SK-N-SH (cell line): ENCODE data around the gene SRRD. TPM values are rescaled to one million over a fixed set of nuclear protein-coding genes. Genes with fewer than 3 reads are reported as not detected.

ENCODE experiments used
- CTCF ChIA-PET: fragments of 300-600, 350-600 bp; formaldehyde crosslinking; extraction: SDS; loops from one replicate; lab custom pipeline; 2021; lab: Yijun Ruan, JAX
- POLR2A ChIA-PET: fragments of 350-600 bp; sonication (Branson Sonifier 250); formaldehyde crosslinking; extraction: SDS; loops from one replicate; lab custom pipeline; 2020; ENCODE audit warnings: antibody characterized with exemption, inconsistent platforms; lab: Yijun Ruan, JAX
- DNase-seq: peaks from one replicate; pipeline ENCODE4 v3.0.0; 2012
- H2AFZ ChIP-seq: fragments of 200-600 bp; sonication (generic); 2 replicates; pipeline ENCODE4 v1.8.1; 2016; ENCODE audit warnings: antibody characterized with exemption, mild to moderate bottlenecking, low read depth
- H3F3A ChIP-seq: fragments of 200-600 bp; sonication (generic); replicated peaks from 2 replicates; pipeline ENCODE3; 2016; ENCODE audit warnings: antibody characterized with exemption, mild to moderate bottlenecking; ENCODE audit not compliant: insufficient read depth
- H3K27ac ChIP-seq, 2 experiments: fragments of 200-500 bp in 1 of 2; fragments of 200-600 bp in 1 of 2; sonication (Bioruptor generic) in 1 of 2; sonication (generic), shearing (Covaris generic) in 1 of 2; 2 replicates each; pipeline versions ENCODE4 v1.5.1 to v1.6.1; 2014 to 2016; ENCODE audit warnings: low read depth in 2 of 2, inconsistent platforms in 1 of 2, low read length in 1 of 2, mild to moderate bottlenecking in 1 of 2, mixed read lengths in 1 of 2
- H3K27me3 ChIP-seq: fragments of 200-600 bp; sonication (generic), shearing (Covaris generic); 2 replicates; pipeline ENCODE4 v1.6.1; 2016; ENCODE audit warnings: mixed run types; ENCODE audit not compliant: insufficient read depth
- H3K36me3 ChIP-seq, 2 experiments: fragments of 200-500 bp in 1 of 2; fragments of 200-600 bp in 1 of 2; sonication (Bioruptor generic) in 1 of 2; sonication (generic) in 1 of 2; replicated peaks in 1 of 2; 2 replicates each; pipeline versions ENCODE3 to v1.5.1; 2014 to 2016; ENCODE audit warnings: low read length in 1 of 2, mild to moderate bottlenecking in 1 of 2; ENCODE audit not compliant: insufficient read depth in 2 of 2, control insufficient read depth in 1 of 2
- H3K4me1 ChIP-seq, 2 experiments: fragments of 200-500 bp in 1 of 2; fragments of 200-600 bp in 1 of 2; sonication (Bioruptor generic) in 1 of 2; sonication (generic), shearing (Covaris generic) in 1 of 2; 2 replicates each; pipeline versions ENCODE4 v1.5.1 to v1.6.1; 2014 to 2016; ENCODE audit warnings: low read depth in 1 of 2, low read length in 1 of 2, mixed run types in 1 of 2; ENCODE audit not compliant: insufficient read depth in 2 of 2, control insufficient read depth in 1 of 2
- H3K4me2 ChIP-seq: fragments of 200-600 bp; sonication (generic), shearing (Covaris generic); 2 replicates; pipeline ENCODE4 v1.6.1; 2017; ENCODE audit warnings: mixed run types
- H3K4me3 ChIP-seq, 2 experiments: fragments of 200-500 bp in 1 of 2; fragments of 200-600 bp in 1 of 2; sonication (Bioruptor generic) in 1 of 2; sonication (generic), shearing (Covaris generic) in 1 of 2; 2 replicates each; pipeline versions ENCODE4 v1.5.1 to v1.8.1; 2014 to 2016; ENCODE audit warnings: low read depth in 2 of 2, inconsistent platforms in 1 of 2, low read length in 1 of 2, mild to moderate bottlenecking in 1 of 2, mixed read lengths in 1 of 2, moderate library complexity in 1 of 2
- H3K79me2 ChIP-seq: fragments of 200-600 bp; sonication (generic); 2 replicates; pipeline ENCODE4 v1.8.1; 2017; ENCODE audit warnings: mild to moderate bottlenecking; ENCODE audit not compliant: insufficient read depth
- H3K9ac ChIP-seq: fragments of 200-600 bp; sonication (generic); 2 replicates; pipeline ENCODE4 v1.6.1; 2017; ENCODE audit warnings: mixed run types
- H3K9me2 ChIP-seq: fragments of 200-600 bp; sonication (generic); 2 replicates; pipeline ENCODE4 v1.6.1; 2017; ENCODE audit warnings: mixed run types
- H3K9me3 ChIP-seq: fragments of 200-600 bp; sonication (generic); 2 replicates; pipeline ENCODE4 v1.6.1; 2017; ENCODE audit warnings: mixed run types, mild to moderate bottlenecking, moderate library complexity
- H4K20me1 ChIP-seq: fragments of 200-600 bp; sonication (generic); 2 replicates; pipeline ENCODE4 v1.6.1; 2017; ENCODE audit warnings: mild to moderate bottlenecking, mixed run types; ENCODE audit not compliant: insufficient read depth
- EZH2phosphoT487 ChIP-seq: fragments of 200-600 bp; sonication (generic); IDR thresholded peaks from 2 replicates; pipeline ENCODE4 v1.6.1; 2017; ENCODE audit warnings: low read depth, mixed run types, mild to moderate bottlenecking, antibody characterized with exemption, moderate library complexity, borderline replicate concordance
- FOSL2 ChIP-seq: IDR thresholded peaks from 2 replicates; pipeline ENCODE4 v1.4.0; 2012; ENCODE audit warnings: low read depth, mild to moderate bottlenecking, moderate library complexity, borderline replicate concordance
- FOXJ3 ChIP-seq: sonication (generic); formaldehyde crosslinking; IDR thresholded peaks from 2 replicates; pipeline ENCODE4 v1.5.1; 2020; ENCODE audit warnings: mild to moderate bottlenecking, missing genetic modification reagents
- GATA2 ChIP-seq: sonication (generic); formaldehyde crosslinking; IDR thresholded peaks from 2 replicates; pipeline ENCODE4 v1.5.0; 2020; ENCODE audit warnings: mild to moderate bottlenecking, missing genetic modification reagents
- JUND ChIP-seq: IDR thresholded peaks from 2 replicates; pipeline ENCODE4 v1.4.0; 2012
- MEF2A ChIP-seq: IDR thresholded peaks from 2 replicates; pipeline ENCODE4 v1.4.0; 2012; ENCODE audit warnings: low read depth, borderline replicate concordance
- NRF1 ChIP-seq: IDR thresholded peaks from 2 replicates; pipeline ENCODE4 v1.6.1; 2012; ENCODE audit warnings: low read depth, mild to moderate bottlenecking, low read length
- RAD21 ChIP-seq: IDR thresholded peaks from 2 replicates; pipeline ENCODE4 v1.6.1; 2012; ENCODE audit warnings: mild to moderate bottlenecking, low read length
- RCOR1 ChIP-seq: fragments of 150-350 bp; IDR thresholded peaks from 2 replicates; pipeline ENCODE4 v1.6.1; 2017; ENCODE audit warnings: antibody characterized with exemption, low read length
- TCF12 ChIP-seq: IDR thresholded peaks from 2 replicates; pipeline ENCODE4 v1.4.0; 2012
- YY1 ChIP-seq: IDR thresholded peaks from 2 replicates; pipeline ENCODE4 v1.4.0; 2012; ENCODE audit warnings: low read depth, mild to moderate bottlenecking
- WGBS: methylation state at CpG from one replicate; pipeline ENCODE4 v1.1.6; 2017; ENCODE audit warnings: low lambda C conversion rate; 5-methylcytosine and 5-hydroxymethylcytosine counted together
- polyA plus RNA-seq, 3 experiments: library from polyadenylated mRNA; depleted of rRNA; stranded (reverse); fragments of >200 nt; gene quantifications; 2 replicates each; pipeline ENCODE4 v1.2.3, GENCODE V29; 2012
- TF ChIP-seq, protein P1 (sequence below): fragments of 150-350 bp; IDR thresholded peaks from 2 replicates; pipeline ENCODE4 v1.6.1; 2016; ENCODE audit warnings: mild to moderate bottlenecking, low read depth, low read length
- TF ChIP-seq, protein P2 (sequence below): fragments of 150-350 bp; IDR thresholded peaks from 2 replicates; pipeline ENCODE4 v1.6.1; 2017; ENCODE audit warnings: antibody characterized with exemption, low read length, low read depth, borderline replicate concordance
- TF ChIP-seq, protein P3 (sequence below): fragments of 200-600 bp; sonication (generic); IDR thresholded peaks from 2 replicates; pipeline ENCODE4 v1.6.1; 2017; ENCODE audit warnings: antibody characterized with exemption, mild to moderate bottlenecking, moderate library complexity
- TF ChIP-seq, protein P4 (sequence below): IDR thresholded peaks from 2 replicates; pipeline ENCODE4 v1.4.0; 2012; ENCODE audit warnings: low read depth

SRRD gene
- polyA plus RNA-seq, 1 of the 3 experiments (the other 2 are of a cell fraction) = 12.9 TPM

DNA sequence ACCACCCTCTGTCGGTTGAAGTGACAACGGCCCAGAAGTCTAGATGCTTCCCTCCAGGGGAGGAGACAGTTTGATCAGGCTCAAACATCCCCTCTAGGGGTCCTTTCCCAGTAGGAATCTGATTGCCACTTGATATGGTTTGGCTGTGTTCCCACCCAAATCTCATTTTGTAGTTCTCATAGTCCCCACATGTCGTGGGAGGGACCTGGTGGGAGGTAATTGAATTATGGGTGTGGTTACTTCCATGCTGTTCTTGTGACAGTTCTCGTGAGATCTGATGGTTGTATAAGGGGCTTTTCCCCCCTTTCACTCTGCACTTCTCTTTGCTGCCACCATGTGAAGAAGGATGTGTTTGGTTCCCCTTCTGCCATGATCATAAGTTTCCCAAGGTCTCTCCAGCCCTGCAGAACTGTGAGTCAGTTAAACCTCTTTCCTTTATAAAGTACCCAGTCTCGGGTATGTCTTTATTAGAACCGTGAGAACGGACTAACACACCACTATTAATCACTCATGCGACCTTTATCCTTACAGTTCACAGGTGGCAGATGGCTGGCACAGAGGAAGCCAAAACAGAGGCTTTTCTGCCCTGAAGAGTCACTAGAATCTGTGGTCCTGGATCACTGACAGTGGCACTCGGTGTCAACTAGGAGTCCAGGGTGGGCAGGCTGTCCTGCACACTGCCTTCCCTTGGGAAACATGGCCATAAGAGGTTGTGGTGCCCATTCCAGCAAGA is 33.1 kb upstream of the SRRD start (continued):
- TF ChIP-seq, protein P1, sequence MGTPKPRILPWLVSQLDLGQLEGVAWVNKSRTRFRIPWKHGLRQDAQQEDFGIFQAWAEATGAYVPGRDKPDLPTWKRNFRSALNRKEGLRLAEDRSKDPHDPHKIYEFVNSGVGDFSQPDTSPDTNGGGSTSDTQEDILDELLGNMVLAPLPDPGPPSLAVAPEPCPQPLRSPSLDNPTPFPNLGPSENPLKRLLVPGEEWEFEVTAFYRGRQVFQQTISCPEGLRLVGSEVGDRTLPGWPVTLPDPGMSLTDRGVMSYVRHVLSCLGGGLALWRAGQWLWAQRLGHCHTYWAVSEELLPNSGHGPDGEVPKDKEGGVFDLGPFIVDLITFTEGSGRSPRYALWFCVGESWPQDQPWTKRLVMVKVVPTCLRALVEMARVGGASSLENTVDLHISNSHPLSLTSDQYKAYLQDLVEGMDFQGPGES = no peak
- TF ChIP-seq, all 33 proteins: peak for 0

DNA sequence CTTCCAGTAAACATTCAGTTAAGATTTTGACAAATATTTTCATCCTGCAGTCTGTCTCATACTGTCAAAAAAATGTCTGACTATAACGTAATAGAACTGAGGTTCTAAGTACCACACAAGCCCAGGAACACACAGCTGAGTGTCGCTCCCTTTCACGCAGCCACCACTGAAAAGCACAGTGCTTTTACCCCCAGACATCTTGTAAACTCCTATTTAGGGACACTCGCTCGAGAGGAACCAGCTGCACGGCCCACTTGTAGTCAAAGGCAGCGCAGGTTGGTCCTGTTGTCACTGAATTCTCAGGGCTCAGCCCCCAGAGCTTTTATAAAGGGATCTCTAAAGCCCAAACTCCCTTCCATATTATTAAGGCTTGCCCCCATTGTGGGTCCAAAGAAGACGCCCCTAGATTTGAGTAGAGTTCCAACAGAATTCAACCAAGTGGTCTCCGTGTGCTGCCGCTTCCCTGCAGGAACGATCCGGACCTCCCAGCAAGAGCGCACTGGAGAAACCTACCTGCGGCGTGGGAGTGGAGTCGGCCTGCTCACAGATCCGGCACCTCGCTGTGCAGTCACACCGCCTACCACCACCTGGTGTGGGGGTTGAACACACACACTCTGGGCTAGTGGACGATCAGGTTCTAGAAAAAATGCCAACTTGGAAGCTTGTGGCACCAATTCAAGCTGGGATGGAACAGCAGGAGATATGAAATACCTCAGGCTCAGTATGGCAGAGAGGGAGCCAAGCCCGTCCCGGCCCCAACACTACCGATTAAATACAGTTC is 31.3 kb upstream of the SRRD start:
- WGBS = 96% methylated on average over 21 of the region's 23 CpGs
- no peak overlapping the region for H3K27ac ChIP-seq
- ChIA-PET POLR2A (no interaction called here), CTCF (interaction anchor here (0.9 to 2.4 kb wide), 6 partner anchors 8 to 679 kb away, joined by 3 to 14 read pairs (median 5); no protein-coding TSS in a partner anchor)
- no peaks in the 10 kb centered on the region for H3K9me3 ChIP-seq
- H3K79me2 ChIP-seq = no peaks in the 10 kb centered on the region; the same call in 1 of the 2 replicates
- DNase-seq = no peak
- H3F3A ChIP-seq = no peaks in the 10 kb centered on the region
- H3K36me3 ChIP-seq = peaks cover 6 to 42% of the 10 kb centered on the region in 2 experiments
- H4K20me1 ChIP-seq = no peaks in the 10 kb centered on the region
- TF ChIP-seq NRF1 (no peak), FOSL2 (no peak), YY1 (no peak), GATA2 (CRISPR knock-in tag) (no peak), JUND (no peak), RCOR1 (no peak), RAD21 (no peak), FOXJ3 (CRISPR knock-in tag) (no peak), TCF12 (no peak), EZH2phosphoT487 (no peak), MEF2A (no peak)
- TF ChIP-seq, protein P2, sequence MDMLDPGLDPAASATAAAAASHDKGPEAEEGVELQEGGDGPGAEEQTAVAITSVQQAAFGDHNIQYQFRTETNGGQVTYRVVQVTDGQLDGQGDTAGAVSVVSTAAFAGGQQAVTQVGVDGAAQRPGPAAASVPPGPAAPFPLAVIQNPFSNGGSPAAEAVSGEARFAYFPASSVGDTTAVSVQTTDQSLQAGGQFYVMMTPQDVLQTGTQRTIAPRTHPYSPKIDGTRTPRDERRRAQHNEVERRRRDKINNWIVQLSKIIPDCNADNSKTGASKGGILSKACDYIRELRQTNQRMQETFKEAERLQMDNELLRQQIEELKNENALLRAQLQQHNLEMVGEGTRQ = no peak
- TF ChIP-seq, protein P3, sequence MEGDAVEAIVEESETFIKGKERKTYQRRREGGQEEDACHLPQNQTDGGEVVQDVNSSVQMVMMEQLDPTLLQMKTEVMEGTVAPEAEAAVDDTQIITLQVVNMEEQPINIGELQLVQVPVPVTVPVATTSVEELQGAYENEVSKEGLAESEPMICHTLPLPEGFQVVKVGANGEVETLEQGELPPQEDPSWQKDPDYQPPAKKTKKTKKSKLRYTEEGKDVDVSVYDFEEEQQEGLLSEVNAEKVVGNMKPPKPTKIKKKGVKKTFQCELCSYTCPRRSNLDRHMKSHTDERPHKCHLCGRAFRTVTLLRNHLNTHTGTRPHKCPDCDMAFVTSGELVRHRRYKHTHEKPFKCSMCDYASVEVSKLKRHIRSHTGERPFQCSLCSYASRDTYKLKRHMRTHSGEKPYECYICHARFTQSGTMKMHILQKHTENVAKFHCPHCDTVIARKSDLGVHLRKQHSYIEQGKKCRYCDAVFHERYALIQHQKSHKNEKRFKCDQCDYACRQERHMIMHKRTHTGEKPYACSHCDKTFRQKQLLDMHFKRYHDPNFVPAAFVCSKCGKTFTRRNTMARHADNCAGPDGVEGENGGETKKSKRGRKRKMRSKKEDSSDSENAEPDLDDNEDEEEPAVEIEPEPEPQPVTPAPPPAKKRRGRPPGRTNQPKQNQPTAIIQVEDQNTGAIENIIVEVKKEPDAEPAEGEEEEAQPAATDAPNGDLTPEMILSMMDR = no peak
- TF ChIP-seq, protein P4, sequence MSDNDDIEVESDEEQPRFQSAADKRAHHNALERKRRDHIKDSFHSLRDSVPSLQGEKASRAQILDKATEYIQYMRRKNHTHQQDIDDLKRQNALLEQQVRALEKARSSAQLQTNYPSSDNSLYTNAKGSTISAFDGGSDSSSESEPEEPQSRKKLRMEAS = no peak
- TF ChIP-seq, protein P1 = no peak
- H3K4me3 ChIP-seq = no peak overlapping the region
- H3K9me2 ChIP-seq = no peaks in the 10 kb centered on the region
- no peak overlapping the region for H3K9ac ChIP-seq
- no peak overlapping the region for H3K4me2 ChIP-seq
- H2AFZ ChIP-seq = no peak overlapping the region
- no peaks in the 10 kb centered on the region; a peak in 1 of 4 replicates for H3K4me1 ChIP-seq
- H3K27me3 ChIP-seq = no peaks in the 10 kb centered on the region
